ENCODE measurements around the gene ADCY1. TPM values are rescaled to one million over a fixed set of nuclear protein-coding genes. Genes with fewer than 3 reads are reported as not detected.

The ADCY1 gene
- polyA plus RNA-seq, 1 experiment = 0.26 TPM

GRCh38 chr7:45573204-45573603, 964 bp upstream of the ADCY1 start:
- POLR2A ChIA-PET = no interaction called here
- CTCF ChIA-PET = no interaction called here
- no peak for DNase-seq (ENCODE audit: low read depth)
- TF ChIP-seq CTCF (IDR thresholded peaks at IDR 0.05; ENCODE audit: insufficient read depth, low read depth, low read length) = no peak
- no peaks in the 10 kb centered on the region for H3K36me3 ChIP-seq (ENCODE audit: control insufficient read depth, insufficient read depth, low read length)
- H3K27me3 ChIP-seq (ENCODE audit: control insufficient read depth, insufficient read depth, low read length) = peaks cover 42% of the 10 kb centered on the region
- no peak overlapping the region for H3K4me3 ChIP-seq (ENCODE audit: low read depth, low read length)

- Histone ChIP-seq H3K27me3 (ENCODE audit: control insufficient read depth, insufficient read depth, low read length) (peaks cover 40% of the 10 kb centered on the region), H3K4me3 (ENCODE audit: low read depth, low read length) (peak overlapping the region; percentile 15), H3K36me3 (ENCODE audit: control insufficient read depth, insufficient read depth, low read length) (no peaks in the 10 kb centered on the region)
- no peak for DNase-seq (ENCODE audit: low read depth)
- CTCF ChIA-PET = no interaction called here
- POLR2A ChIA-PET = no interaction called here
- no peak for TF ChIP-seq CTCF (IDR thresholded peaks at IDR 0.05; ENCODE audit: insufficient read depth, low read depth, low read length)
Observed at GRCh38 chr7:45574416-45574668, 174 bp downstream of the ADCY1 start.

GRCh38 chr7:45574669-45575500, 717 bp downstream of the ADCY1 start:
- ChIA-PET POLR2A (no interaction called here), CTCF (no interaction called here)
- TF ChIP-seq CTCF (IDR thresholded peaks at IDR 0.05; ENCODE audit: insufficient read depth, low read depth, low read length) = no peak
- Histone ChIP-seq H3K36me3 (ENCODE audit: control insufficient read depth, insufficient read depth, low read length) (no peaks in the 10 kb centered on the region), H3K4me3 (ENCODE audit: low read depth, low read length) (peak overlapping the region; percentile 15), H3K27me3 (ENCODE audit: control insufficient read depth, insufficient read depth, low read length) (peaks cover 40% of the 10 kb centered on the region)
- DNase-seq (ENCODE audit: low read depth) = no peak

- no peak for DNase-seq (ENCODE audit: low read depth)
- ChIA-PET CTCF (no interaction called here), POLR2A (no interaction called here)
- Histone ChIP-seq H3K27me3 (ENCODE audit: control insufficient read depth, insufficient read depth, low read length) (peaks cover 40% of the 10 kb centered on the region), H3K36me3 (ENCODE audit: control insufficient read depth, insufficient read depth, low read length) (no peaks in the 10 kb centered on the region), H3K4me3 (ENCODE audit: low read depth, low read length) (no peak overlapping the region)
- no peak for TF ChIP-seq CTCF (IDR thresholded peaks at IDR 0.05; ENCODE audit: insufficient read depth, low read depth, low read length)
Observed at GRCh38 chr7:45575501-45576248, 1.5 kb downstream of the ADCY1 start.

- no peak for TF ChIP-seq CTCF (IDR thresholded peaks at IDR 0.05; ENCODE audit: insufficient read depth, low read depth, low read length)
- Histone ChIP-seq H3K27me3 (ENCODE audit: control insufficient read depth, insufficient read depth, low read length) (peaks cover 40% of the 10 kb centered on the region), H3K4me3 (ENCODE audit: low read depth, low read length) (no peak overlapping the region), H3K36me3 (ENCODE audit: control insufficient read depth, insufficient read depth, low read length) (no peaks in the 10 kb centered on the region)
- POLR2A ChIA-PET = no interaction called here
- DNase-seq (ENCODE audit: low read depth) = no peak
- CTCF ChIA-PET = no interaction called here
Observed at GRCh38 chr7:45576249-45576929, 2.2 kb downstream of the ADCY1 start.

All from BJ (cell line).